ENCODE measurements around the gene HOXA11. TPM values are rescaled to one million over a fixed set of nuclear protein-coding genes. Genes with fewer than 3 reads are reported as not detected.
A peak's percentile ranks its signal among the peaks of the same experiment; 100 is the strongest.

Gene HOXA11
- polyA plus RNA-seq, 1 experiment: 34.0 TPM

DNA sequence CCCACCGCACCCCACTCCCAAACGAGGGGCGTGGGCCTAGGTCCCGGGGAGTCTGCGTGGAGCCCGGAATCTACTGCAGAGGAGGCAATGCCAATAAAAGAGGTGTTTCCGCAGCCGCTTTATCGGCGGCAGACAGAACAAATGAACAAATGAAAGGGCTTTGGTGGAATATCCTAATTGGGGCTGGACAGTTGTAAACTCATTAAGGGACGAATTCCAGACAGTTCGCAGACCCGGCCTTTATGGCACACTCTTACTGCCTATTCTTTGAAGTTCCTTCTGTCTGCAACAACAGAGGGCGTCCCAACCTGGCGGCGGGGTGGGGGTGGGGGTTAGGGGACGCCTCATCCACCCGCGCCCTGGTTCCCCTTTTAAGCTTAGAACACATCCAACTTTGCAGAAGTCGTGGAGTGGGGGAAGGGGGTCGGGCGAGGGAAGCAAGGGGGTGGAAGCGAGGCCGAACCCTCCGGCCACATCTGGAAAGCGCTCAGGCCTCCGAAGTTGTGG, 23.8 kb downstream of the HOXA11 start:
- CTCF ChIA-PET: interaction anchor here (0.6 to 4.0 kb wide), 32 partner anchors 10 to 1268 kb away, joined by 3 to 74 read pairs (median 4); partner anchors contain the start of genes HOXA10, HOXA3 and HOXA5
- Histone ChIP-seq H3K27me3 (ENCODE audit: control insufficient read depth, insufficient read depth, low read length) (no peaks in the 10 kb centered on the region), H3K4me3 (ENCODE audit: low read depth, low read length) (peak overlapping the region; percentile 72), H3K36me3 (ENCODE audit: control insufficient read depth, insufficient read depth, low read length) (peaks cover 14% of the 10 kb centered on the region)
- no peak for DNase-seq (ENCODE audit: low read depth)
- TF ChIP-seq, protein P1, sequence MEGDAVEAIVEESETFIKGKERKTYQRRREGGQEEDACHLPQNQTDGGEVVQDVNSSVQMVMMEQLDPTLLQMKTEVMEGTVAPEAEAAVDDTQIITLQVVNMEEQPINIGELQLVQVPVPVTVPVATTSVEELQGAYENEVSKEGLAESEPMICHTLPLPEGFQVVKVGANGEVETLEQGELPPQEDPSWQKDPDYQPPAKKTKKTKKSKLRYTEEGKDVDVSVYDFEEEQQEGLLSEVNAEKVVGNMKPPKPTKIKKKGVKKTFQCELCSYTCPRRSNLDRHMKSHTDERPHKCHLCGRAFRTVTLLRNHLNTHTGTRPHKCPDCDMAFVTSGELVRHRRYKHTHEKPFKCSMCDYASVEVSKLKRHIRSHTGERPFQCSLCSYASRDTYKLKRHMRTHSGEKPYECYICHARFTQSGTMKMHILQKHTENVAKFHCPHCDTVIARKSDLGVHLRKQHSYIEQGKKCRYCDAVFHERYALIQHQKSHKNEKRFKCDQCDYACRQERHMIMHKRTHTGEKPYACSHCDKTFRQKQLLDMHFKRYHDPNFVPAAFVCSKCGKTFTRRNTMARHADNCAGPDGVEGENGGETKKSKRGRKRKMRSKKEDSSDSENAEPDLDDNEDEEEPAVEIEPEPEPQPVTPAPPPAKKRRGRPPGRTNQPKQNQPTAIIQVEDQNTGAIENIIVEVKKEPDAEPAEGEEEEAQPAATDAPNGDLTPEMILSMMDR (IDR thresholded peaks at IDR 0.05; ENCODE audit: insufficient read depth, low read depth, low read length): no peak
- POLR2A ChIA-PET: interaction anchor here (0.6 kb wide), 2 partner anchors 31 to 34 kb away, joined by 3 to 12 read pairs; no protein-coding TSS in a partner anchor

DNA sequence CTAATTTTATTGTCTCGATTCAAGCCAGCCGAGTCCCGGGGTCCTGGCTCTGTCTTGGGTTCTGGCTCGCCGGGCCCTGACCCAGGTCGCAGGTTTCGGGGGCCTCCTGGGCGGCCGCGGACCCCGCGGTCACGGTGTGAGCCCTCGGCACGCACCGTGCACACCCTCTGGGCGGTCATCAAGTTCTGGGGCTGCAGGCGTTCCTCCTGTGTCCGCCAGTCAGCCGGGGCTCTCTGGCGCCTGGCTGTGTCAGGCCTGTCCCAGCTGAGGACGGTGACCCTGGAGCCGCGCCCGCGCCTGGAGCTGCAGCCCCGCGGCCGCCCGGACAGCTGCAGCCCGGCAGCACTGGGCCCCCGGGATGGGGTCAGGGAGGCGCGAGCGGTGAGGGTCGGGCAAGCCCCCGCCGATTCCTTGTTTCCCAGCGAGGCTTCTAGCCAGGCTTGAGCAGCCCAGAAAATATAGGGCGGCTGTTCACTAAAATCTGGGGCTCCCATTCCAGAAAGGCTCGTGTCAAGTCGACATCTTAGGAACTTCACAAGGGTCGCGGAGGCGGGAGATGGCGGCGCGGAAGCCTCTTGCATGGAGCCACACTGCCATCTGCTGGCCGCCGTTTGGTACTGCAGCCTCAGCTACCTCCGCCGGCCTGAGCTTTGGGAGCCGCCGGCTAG, 24.4 kb downstream of the HOXA11 start:
- TF ChIP-seq, protein P1 (IDR thresholded peaks at IDR 0.05; ENCODE audit: insufficient read depth, low read depth, low read length): peak; percentile 98
- no peaks in the 10 kb centered on the region for H3K27me3 ChIP-seq (ENCODE audit: control insufficient read depth, insufficient read depth, low read length)
- peaks cover 14% of the 10 kb centered on the region for H3K36me3 ChIP-seq (ENCODE audit: control insufficient read depth, insufficient read depth, low read length)
- peak overlapping the region; percentile 72 for H3K4me3 ChIP-seq (ENCODE audit: low read depth, low read length)
- CTCF ChIA-PET: interaction anchor here (0.6 to 4.0 kb wide), 32 partner anchors 10 to 1268 kb away, joined by 3 to 74 read pairs (median 4); partner anchors contain the start of genes HOXA10, HOXA3 and HOXA5
- DNase-seq (ENCODE audit: low read depth): no peak
- POLR2A ChIA-PET: interaction anchor here (0.6 kb wide), 2 partner anchors 32 to 35 kb away, joined by 3 to 12 read pairs; no protein-coding TSS in a partner anchor

DNA sequence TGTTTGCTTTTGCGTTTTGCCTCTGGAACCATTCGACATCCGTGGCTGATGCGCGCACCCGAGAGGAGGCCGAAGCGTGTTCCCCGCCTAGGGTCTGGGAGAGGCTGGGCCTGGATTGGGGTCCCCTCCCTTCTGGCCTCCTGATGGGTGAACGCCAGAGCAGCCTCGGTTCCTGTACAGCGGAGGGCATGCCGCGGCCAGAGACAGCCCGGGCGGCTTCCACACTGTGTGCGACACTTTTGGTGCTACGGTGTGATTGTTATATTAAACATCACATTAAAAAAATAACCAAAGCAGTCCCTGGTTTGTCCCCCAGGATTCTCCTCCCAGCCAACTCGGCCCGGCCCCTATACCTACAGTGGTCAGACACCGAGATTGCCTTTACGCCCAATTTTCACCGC, 24.9 kb downstream of the HOXA11 start:
- TF ChIP-seq, protein P1 (IDR thresholded peaks at IDR 0.05; ENCODE audit: insufficient read depth, low read depth, low read length): no peak
- POLR2A ChIA-PET: no interaction called here
- CTCF ChIA-PET: interaction anchor here (0.6 to 4.0 kb wide), 23 partner anchors 9 to 1267 kb away, joined by 3 to 74 read pairs (median 5); partner anchors contain the start of genes HOXA10, HOXA3 and HOXA5
- DNase-seq (ENCODE audit: low read depth): no peak
- no peaks in the 10 kb centered on the region for H3K27me3 ChIP-seq (ENCODE audit: control insufficient read depth, insufficient read depth, low read length)
- peaks cover 14% of the 10 kb centered on the region for H3K36me3 ChIP-seq (ENCODE audit: control insufficient read depth, insufficient read depth, low read length)
- no peak overlapping the region for H3K4me3 ChIP-seq (ENCODE audit: low read depth, low read length)

DNA sequence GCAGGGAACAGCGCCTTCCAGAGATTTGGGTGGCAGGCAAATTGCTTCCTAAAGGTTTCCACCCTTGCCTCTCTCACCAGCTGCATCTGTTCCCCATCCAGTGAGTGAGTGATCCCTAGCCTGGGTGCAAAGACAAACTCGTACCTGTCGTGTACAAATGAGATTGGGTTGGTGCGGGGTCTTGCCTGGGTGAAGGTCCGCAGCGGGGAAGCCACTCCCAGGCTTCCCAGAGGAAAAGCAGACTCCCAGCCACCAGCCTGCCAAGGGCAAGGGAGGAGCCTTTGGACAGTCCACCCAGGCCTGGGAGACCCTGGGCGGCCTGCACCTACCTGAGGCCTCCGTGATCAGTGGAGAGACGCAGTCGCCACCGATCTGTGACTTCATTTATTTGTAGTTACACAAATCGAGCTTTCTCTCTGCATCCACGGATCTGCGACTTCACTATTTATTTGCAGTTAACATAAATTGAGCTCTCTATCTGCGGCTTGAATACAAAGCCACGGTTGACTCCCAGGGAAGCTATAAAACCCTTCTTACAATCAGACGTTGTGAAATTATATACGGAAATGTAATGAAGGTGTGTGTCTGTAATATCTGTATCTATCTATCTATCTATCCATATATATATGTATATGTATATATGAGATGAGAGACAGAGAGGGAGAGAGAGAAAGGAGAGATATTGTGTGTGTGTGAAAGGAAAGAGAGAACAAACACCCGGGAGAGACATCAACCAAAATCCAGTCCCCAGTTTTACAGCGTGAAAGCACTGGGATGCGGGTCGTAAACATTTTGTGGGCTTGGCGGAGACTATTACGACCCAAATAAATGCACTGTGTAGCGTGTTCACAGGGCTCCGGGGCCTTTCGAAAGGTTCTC, 25.5 kb downstream of the HOXA11 start:
- POLR2A ChIA-PET: no interaction called here

More for the DNA sequence above, 25.5 kb downstream of the HOXA11 start:
- CTCF ChIA-PET: interaction anchor here (0.9 to 1.5 kb wide), 6 partner anchors 8 to 478 kb away, joined by 3 to 7 read pairs (median 4); no protein-coding TSS in a partner anchor
- Histone ChIP-seq H3K36me3 (ENCODE audit: control insufficient read depth, insufficient read depth, low read length) (peaks cover 12% of the 10 kb centered on the region), H3K27me3 (ENCODE audit: control insufficient read depth, insufficient read depth, low read length) (no peaks in the 10 kb centered on the region), H3K4me3 (ENCODE audit: low read depth, low read length) (no peak overlapping the region)
- TF ChIP-seq, protein P1 (IDR thresholded peaks at IDR 0.05; ENCODE audit: insufficient read depth, low read depth, low read length): no peak
- no peak for DNase-seq (ENCODE audit: low read depth)
